WTC11 (cell line): ENCODE measurements around the gene ZNF341. TPM values are rescaled to one million over a fixed set of nuclear protein-coding genes. Genes with fewer than 3 reads are reported as not detected.
A peak's percentile ranks its signal among the peaks of the same experiment; 100 is the strongest.

Experiments
- ATAC-seq: fragments of 200-7000 bp; cut with Tn5 transposase; 2 replicates; pipeline ENCODE4 v1.10.0; 2021; ENCODE audit warnings: mild to moderate bottlenecking, moderate library complexity
- Bru-seq: library from RNA; stranded (reverse); fragments of 400-500 nt; gene quantifications from one replicate; lab custom pipeline; 2021; lab: Mats Ljungman, UMichigan
- CTCF ChIA-PET: fragments of 300-600 bp; sonication (Branson Sonifier 250); formaldehyde crosslinking; loops from one replicate; lab custom pipeline; 2021; ENCODE audit warnings: antibody characterized with exemption; lab: Charles Lee
- POLR2A ChIA-PET: fragments of 350-600 bp; sonication (Branson Sonifier 250); formaldehyde crosslinking; loops from one replicate; lab custom pipeline; 2021; ENCODE audit warnings: antibody characterized with exemption; lab: Charles Lee
- DNase-seq: peaks from one replicate; pipeline ENCODE4 v3.0.0; 2021; ENCODE audit warnings: low spot score
- H3K27ac Mint-ChIP-seq: 2 replicates; pipeline ENCODE4 v1.8.0; 2021; ENCODE audit warnings: mixed read lengths
- H3K27me3 Mint-ChIP-seq: 2 replicates; pipeline ENCODE4 v1.8.0; 2021; ENCODE audit warnings: low read depth, mild to moderate bottlenecking, moderate library complexity, mixed read lengths
- H3K36me3 Mint-ChIP-seq: 2 replicates; pipeline ENCODE4 v1.8.0; 2021; ENCODE audit warnings: mixed read lengths
- H3K4me1 Mint-ChIP-seq: 2 replicates; pipeline ENCODE4 v1.8.0; 2022; ENCODE audit warnings: mixed read lengths
- H3K4me3 Mint-ChIP-seq: 2 replicates; pipeline ENCODE4 v1.8.0; 2021; ENCODE audit warnings: mild to moderate bottlenecking, moderate library complexity, mixed read lengths
- H3K9me3 Mint-ChIP-seq: 2 replicates; pipeline ENCODE4 v1.8.0; 2021; ENCODE audit warnings: mixed read lengths
- ATF2 ChIP-seq: sonication (generic); formaldehyde crosslinking; IDR thresholded peaks from 2 replicates; pipeline ENCODE4 v1.8.1; 2022; ENCODE audit warnings: low read depth, missing genetic modification reagents, borderline replicate concordance
- CDX4 ChIP-seq: fragments of 250-450 bp; sonication (Bioruptor Pico); IDR thresholded peaks from 2 replicates; pipeline ENCODE4 v1.9.0; 2021; ENCODE audit warnings: moderate library complexity, mild to moderate bottlenecking, inconsistent platforms, borderline replicate concordance
- CREM ChIP-seq: sonication (generic); formaldehyde crosslinking; IDR thresholded peaks from 2 replicates; pipeline ENCODE4 v1.8.1; 2022; ENCODE audit warnings: mild to moderate bottlenecking, missing genetic modification reagents, moderate library complexity
- CTCF ChIP-seq: fragments of 200-600 bp; IDR thresholded peaks from 2 replicates; pipeline ENCODE4 v1.8.0; 2022; ENCODE audit warnings: antibody characterized with exemption
- E2F4 ChIP-seq: sonication (generic); formaldehyde crosslinking; IDR thresholded peaks from 2 replicates; pipeline ENCODE4 v1.8.1; 2022; ENCODE audit warnings: low read depth, mild to moderate bottlenecking, moderate library complexity, missing genetic modification reagents, borderline replicate concordance
- ETV6 ChIP-seq: sonication (generic); formaldehyde crosslinking; IDR thresholded peaks from 2 replicates; pipeline ENCODE4 v1.8.1; 2022; ENCODE audit warnings: mild to moderate bottlenecking, missing genetic modification reagents
- FOXK1 ChIP-seq: sonication (generic); formaldehyde crosslinking; IDR thresholded peaks from 2 replicates; pipeline ENCODE4 v1.8.0; 2022; ENCODE audit warnings: mild to moderate bottlenecking, moderate library complexity, missing genetic modification reagents
- GABPB1 ChIP-seq: sonication (generic); formaldehyde crosslinking; IDR thresholded peaks from 2 replicates; pipeline ENCODE4 v1.8.1; 2023; ENCODE audit warnings: mild to moderate bottlenecking, missing genetic modification reagents
- HMGA2 ChIP-seq: fragments of 250-450 bp; sonication (Bioruptor Pico); IDR thresholded peaks from 2 replicates; pipeline ENCODE4 v1.4.0; 2021; ENCODE audit warnings: mild to moderate bottlenecking, moderate library complexity
- HMGXB4 ChIP-seq: sonication (generic); formaldehyde crosslinking; IDR thresholded peaks from 2 replicates; pipeline ENCODE4 v1.8.1; 2023; ENCODE audit warnings: mild to moderate bottlenecking, moderate library complexity, missing genetic modification reagents
- NR1H2 ChIP-seq: sonication (generic); formaldehyde crosslinking; IDR thresholded peaks from 2 replicates; pipeline ENCODE4 v1.9.0; 2021; ENCODE audit warnings: mild to moderate bottlenecking, moderate library complexity, missing genetic modification reagents
- PREB ChIP-seq: sonication (generic); formaldehyde crosslinking; IDR thresholded peaks from 2 replicates; pipeline ENCODE4 v1.8.1; 2022; ENCODE audit warnings: mild to moderate bottlenecking, missing genetic modification reagents, moderate library complexity, borderline replicate concordance
- SMAD3 ChIP-seq: sonication (generic); formaldehyde crosslinking; IDR thresholded peaks from 2 replicates; pipeline ENCODE4 v1.8.0; 2022; ENCODE audit warnings: missing genetic modification reagents, mild to moderate bottlenecking, borderline replicate concordance
- TEAD1 ChIP-seq: sonication (generic); formaldehyde crosslinking; IDR thresholded peaks from 2 replicates; pipeline ENCODE4 v1.8.0; 2022; ENCODE audit warnings: mild to moderate bottlenecking, missing genetic modification reagents
- ZBTB21 ChIP-seq: sonication (generic); formaldehyde crosslinking; IDR thresholded peaks from 2 replicates; pipeline ENCODE4 v1.8.1; 2023; ENCODE audit warnings: mild to moderate bottlenecking, missing genetic modification reagents, borderline replicate concordance
- ZNF138 ChIP-seq: sonication (generic); formaldehyde crosslinking; conservative IDR thresholded peaks from 2 replicates; pipeline ENCODE4 v1.8.1; 2022; ENCODE audit warnings: mild to moderate bottlenecking, moderate library complexity, missing genetic modification reagents
- long read RNA-seq, 3 experiments: library from RNA in 1 of 3; library from capped mRNA in 1 of 3; library from polyadenylated mRNA in 1 of 3; unstranded in 2 of 3; stranded (forward) in 1 of 3; transcript quantifications; one replicate each; pipeline ENCODE4 v2.0.0, GENCODE V29; 2021
- total RNA-seq: library from RNA; stranded (reverse); gene quantifications from 3 replicates; pipeline ENCODE4 v1.2.3, GENCODE V29; 2021

Gene ZNF341
- total RNA-seq: 7.8 to 9.6 TPM (median 8.0 TPM) in 3 replicates
- Bru-seq, nascent RNA: percentile 41 among the genes with signal in this experiment
- long read RNA-seq, experiment 1, transcript ZNF341-202 (15 exons, 3,579 nt): minor isoform, 22 of 68 reads
- long read RNA-seq, experiment 1, transcript ZNF341-201 (15 exons, 3,661 nt): major isoform, 30 of 68 reads
- long read RNA-seq, experiment 1, partial matches to known transcripts: 4 of 68 reads
- long read RNA-seq, experiment 1, other reads (novel, unspliced or antisense): 12 of 68 reads
- long read RNA-seq, experiment 2, partial matches to known transcripts: 4 of 8 reads
- long read RNA-seq, experiment 2, other reads (novel, unspliced or antisense): 2 of 8 reads
- long read RNA-seq, experiment 3: 0 reads

GRCh38 chr20:33731693-33732165, at the start of gene ZNF341:
Gene ZNF341, plus strand, starts transcription at chr20:33731996. Its CDS starts 26 bp downstream, at chr20:33732022.
- H3K36me3 Mint-ChIP-seq: peaks cover 14% of the 10 kb centered on the region
- H3K4me1 Mint-ChIP-seq: peaks cover 19% of the 10 kb centered on the region
- 0 out of 2 replicates have a peak, but pooled peaks have one; percentile 7 for TF ChIP-seq FOXK1 (CRISPR knock-in tag)
- TF ChIP-seq HMGXB4 (CRISPR knock-in tag): 0 out of 2 replicates have a peak, but pooled peaks have one; percentile 28
- peak; percentile 85 for TF ChIP-seq CTCF
- no peak for TF ChIP-seq CDX4 (CRISPR knock-in tag)
- no peak for TF ChIP-seq ZBTB21 (CRISPR knock-in tag)
- no peak for TF ChIP-seq TEAD1 (CRISPR knock-in tag)
- TF ChIP-seq GABPB1 (CRISPR knock-in tag): 0 out of 2 replicates have a peak, but pooled peaks have one; percentile 54
- TF ChIP-seq CREM: 0 out of 2 replicates have a peak, but pooled peaks have one; percentile 75
- H3K27ac Mint-ChIP-seq: peak within 1 kb of the TSS; percentile 79
- H3K27me3 Mint-ChIP-seq: peaks cover 10% of the 10 kb centered on the region
- ChIA-PET CTCF (interaction anchor here (0.6 to 1.9 kb wide), 11 partner anchors 9 to 381 kb away, joined by 3 to 19 read pairs (median 3); partner anchors contain the start of genes ACTL10 and PXMP4), POLR2A (interaction anchor here (1.1 to 1.7 kb wide), 3 partner anchors 12 to 69 kb away, joined by 4 to 5 read pairs (median 4); partner anchors contain the start of genes ACTL10, C20orf144 and PXMP4)
- ATAC-seq (peak; percentile 78), DNase-seq (peak; percentile 90)
- H3K4me3 Mint-ChIP-seq: peak within 1 kb of the TSS; percentile 78
- H3K9me3 Mint-ChIP-seq: peaks cover 13% of the 10 kb centered on the region

GRCh38 chr20:33684533-33685327, 47.1 kb upstream of the ZNF341 start:
- Mint-ChIP-seq H3K27me3 (peaks cover 21% of the 10 kb centered on the region), H3K27ac (peak overlapping the region; percentile 85; the same call in 1 of the 2 replicates)
- CTCF ChIA-PET: interaction anchor here (1.1 to 2.2 kb wide), 4 partner anchors 10 to 178 kb away, joined by 3 to 32 read pairs (median 4); partner anchors contain the start of genes ACTL10 and PXMP4
- peak; percentile 25 for ATAC-seq
- no peak for TF ChIP-seq NR1H2 (CRISPR knock-in tag)
- TF ChIP-seq PREB (CRISPR knock-in tag): no peak
- TF ChIP-seq ATF2 (CRISPR knock-in tag): no peak
- TF ChIP-seq HMGA2 (CRISPR knock-in tag): no peak
- 0 out of 2 replicates have a peak, but pooled peaks have one; percentile 27 for TF ChIP-seq ZNF138
- 0 out of 2 replicates have a peak, but pooled peaks have one; percentile 5 for TF ChIP-seq HMGXB4 (CRISPR knock-in tag)
- TF ChIP-seq ETV6: 0 out of 2 replicates have a peak, but pooled peaks have one; percentile 34
- TF ChIP-seq E2F4: no peak
- no peak for TF ChIP-seq SMAD3 (CRISPR knock-in tag)
- TF ChIP-seq FOXK1 (CRISPR knock-in tag): no peak
- no peak for TF ChIP-seq CDX4 (CRISPR knock-in tag)
- TF ChIP-seq, all 79 proteins: peak for 3
- no peaks in the 10 kb centered on the region for H3K9me3 Mint-ChIP-seq
- POLR2A ChIA-PET: interaction anchor here (0.6 to 1.7 kb wide), 4 partner anchors 8 to 309 kb away, joined by 3 to 12 read pairs (median 4); partner anchors contain the start of genes ACTL10 and RALY
- peaks cover under 1% of the 10 kb centered on the region; the same call in 1 of the 2 replicates for H3K36me3 Mint-ChIP-seq
- peaks cover 21% of the 10 kb centered on the region for H3K4me1 Mint-ChIP-seq
- peak overlapping the region; percentile 81 for H3K4me3 Mint-ChIP-seq
- DNase-seq: peak; percentile 51
